CD14-positive monocyte (primary cell): ENCODE results near the gene CXXC5. TPM values are rescaled to one million over a fixed set of nuclear protein-coding genes. Genes with fewer than 3 reads are reported as not detected.

Experiments used
- DNase-seq, 3 donors: peaks; one replicate each; pipeline ENCODE4 v3.0.0-alpha.2; 2011 to 2022
- H2AFZ ChIP-seq: 2 replicates; pipeline ENCODE4 v1.6.0; 2012; ENCODE audit warnings: mild to moderate bottlenecking, low read depth, low read length, inconsistent platforms; ENCODE audit not compliant: insufficient read depth, poor library complexity, severe bottlenecking
- H3K27ac ChIP-seq, 2 donors: 1 replicate in 1 of 2; 2 replicates in 1 of 2; pipeline ENCODE4 v1.5.1; 2012 to 2013; ENCODE audit warnings: low read length in 2 of 2, control low read depth in 1 of 2, inconsistent platforms in 1 of 2, low read depth in 1 of 2, mild to moderate bottlenecking in 1 of 2
- H3K27me3 ChIP-seq, 2 donors: one replicate each; pipeline versions ENCODE4 v1.6.0 to v1.6.1; 2011 to 2013; ENCODE audit warnings: low read length in 2 of 2; ENCODE audit not compliant: control insufficient read depth in 2 of 2, insufficient read depth in 2 of 2
- H3K36me3 ChIP-seq, 2 donors: replicated peaks in 1 of 2; 1 replicate in 1 of 2; 2 replicates in 1 of 2; pipeline versions ENCODE4 v1.5.1 to v1.6.1; 2012 to 2013; ENCODE audit warnings: low read length in 2 of 2, control low read depth in 1 of 2, inconsistent platforms in 1 of 2, mild to moderate bottlenecking in 1 of 2; ENCODE audit not compliant: insufficient read depth in 2 of 2, control insufficient read depth in 1 of 2
- H3K4me1 ChIP-seq, 2 donors: 1 replicate in 1 of 2; 2 replicates in 1 of 2; pipeline versions ENCODE4 v1.5.1 to v1.6.1; 2012 to 2013; ENCODE audit warnings: low read length in 2 of 2, control low read depth in 1 of 2, inconsistent platforms in 1 of 2, mild to moderate bottlenecking in 1 of 2, moderate library complexity in 1 of 2; ENCODE audit not compliant: insufficient read depth in 2 of 2, control insufficient read depth in 1 of 2
- H3K4me2 ChIP-seq: replicated peaks from 2 replicates; pipeline ENCODE3; 2012; ENCODE audit warnings: low read length, moderate library complexity, mild to moderate bottlenecking; ENCODE audit not compliant: poor library complexity, severe bottlenecking; ENCODE audit errors: extremely low read depth
- H3K4me3 ChIP-seq, 3 experiments: fragments of 200-600 bp in 1 of 3; sonication (generic) in 1 of 3; replicated peaks in 1 of 3; 1 replicate in 2 of 3; 2 replicates in 1 of 3; pipeline ENCODE4 v1.5.1; 2011 to 2013; ENCODE audit warnings: low read length in 3 of 3, mild to moderate bottlenecking in 3 of 3, control low read depth in 2 of 3, low read depth in 2 of 3, inconsistent platforms in 1 of 3, moderate library complexity in 1 of 3
- H3K79me2 ChIP-seq: 2 replicates; pipeline ENCODE4 v1.6.0; 2012; ENCODE audit warnings: mild to moderate bottlenecking, control low read depth, inconsistent platforms, low read length, moderate library complexity; ENCODE audit not compliant: insufficient read depth
- H3K9ac ChIP-seq: 2 replicates; pipeline ENCODE4 v1.6.0; 2017; ENCODE audit warnings: low read length, mild to moderate bottlenecking; ENCODE audit not compliant: insufficient read depth, poor library complexity, severe bottlenecking
- H3K9me3 ChIP-seq, 2 donors: replicated peaks in 1 of 2; 1 replicate in 1 of 2; 2 replicates in 1 of 2; pipeline versions ENCODE4 v1.5.1 to v1.6.1; 2012 to 2013; ENCODE audit warnings: low read length in 2 of 2, control low read depth in 1 of 2; ENCODE audit not compliant: control insufficient read depth in 1 of 2, insufficient read depth in 1 of 2
- H4K20me1 ChIP-seq: 2 replicates; pipeline ENCODE4 v1.6.0; 2012; ENCODE audit warnings: mild to moderate bottlenecking, low read length, control low read depth, moderate library complexity; ENCODE audit not compliant: insufficient read depth
- H3K27ac Mint-ChIP-seq, 7 donors: one replicate each; pipeline ENCODE4 v1.8.0; 2020; ENCODE audit warnings: mild to moderate bottlenecking in 7 of 7, mixed read lengths in 7 of 7, moderate library complexity in 6 of 7, inconsistent platforms in 2 of 7
- H3K27me3 Mint-ChIP-seq, 3 donors: one replicate each; pipeline ENCODE4 v1.8.0; 2021 to 2022; ENCODE audit warnings: low read depth in 3 of 3, mild to moderate bottlenecking in 3 of 3, mixed read lengths in 3 of 3, moderate library complexity in 3 of 3, inconsistent platforms in 1 of 3
- H3K36me3 Mint-ChIP-seq, 2 donors: one replicate each; pipeline ENCODE4 v1.8.0; 2020; ENCODE audit warnings: mixed read lengths in 2 of 2, inconsistent platforms in 1 of 2, mild to moderate bottlenecking in 1 of 2
- H3K4me1 Mint-ChIP-seq: one replicate; pipeline ENCODE4 v1.8.0; 2020; ENCODE audit warnings: mild to moderate bottlenecking, mixed read lengths
- H3K4me3 Mint-ChIP-seq, 2 donors: one replicate each; pipeline ENCODE4 v1.8.0; 2020; ENCODE audit warnings: mild to moderate bottlenecking in 2 of 2, mixed read lengths in 2 of 2, moderate library complexity in 1 of 2
- H3K9me3 Mint-ChIP-seq, 7 donors: one replicate each; pipeline ENCODE4 v1.8.0; 2020 to 2022; ENCODE audit warnings: mixed read lengths in 7 of 7, mild to moderate bottlenecking in 6 of 7, moderate library complexity in 6 of 7, inconsistent platforms in 2 of 7
- CTCF ChIP-seq: fragments of 200-600 bp; IDR thresholded peaks from one replicate; pipeline ENCODE4 v1.8.0; 2022; ENCODE audit warnings: antibody characterized with exemption, mild to moderate bottlenecking
- WGBS: methylation state at CpG from one replicate; pipeline ENCODE4 v1.1.5; 2013; ENCODE audit warnings: missing lambda C conversion rate; ENCODE audit not compliant: insufficient coverage; 5-methylcytosine and 5-hydroxymethylcytosine counted together
- intact Hi-C, 2 donors: fragments of 100-400 bp; cut with micrococcal nuclease; formaldehyde crosslinking; loops; one replicate each; pipeline versions ENCODE4 v1.15.0 to v1.15.1; 2023
- polyA plus RNA-seq, 3 donors: library from polyadenylated mRNA; depleted of rRNA in 1 of 3; unstranded in 2 of 3; stranded (reverse) in 1 of 3; fragments of 300-500 nt in 2 of 3; fragments of >200 nt in 1 of 3; fragmentation: Illumina TruSeq in 2 of 3; gene quantifications; 1 replicate in 2 of 3; 2 replicates in 1 of 3; pipeline ENCODE4 v1.2.3, GENCODE V29; 2012 to 2021

The CXXC5 gene
- polyA plus RNA-seq, 3 donors: 22.4 to 37.2 (median 33.7) TPM

GRCh38 chr5:139650689-139651042 is 2.5 kb downstream of the CXXC5 start:
- Histone ChIP-seq H3K9ac (peak overlapping the region; percentile 85), H3K36me3 (no peaks in the 10 kb centered on the region), H4K20me1 (peaks cover 54% of the 10 kb centered on the region), H3K79me2 (peaks cover 55% of the 10 kb centered on the region), H3K9me3 (no peaks in the 10 kb centered on the region), H3K27ac (peak overlapping the region in 1 of 2 donors; percentile 82), H3K4me2 (peak overlapping the region; percentile 95), H3K4me3 (peak overlapping the region; percentile 67 to 89 (median 83)), H3K27me3 (peaks cover 10 to 60% of the 10 kb centered on the region in 2 donors), H3K4me1 (peaks cover 60 to 71% of the 10 kb centered on the region in 2 donors), H2AFZ (no peak overlapping the region)
- Mint-ChIP-seq H3K27me3 (peaks cover 51 to 82% (median 61%) of the 10 kb centered on the region in 3 donors), H3K36me3 (peaks cover 19 to 35% of the 10 kb centered on the region in 2 donors), H3K9me3 (peaks cover 0 to 17% (median 3%) of the 10 kb centered on the region in 7 donors), H3K4me3 (peak overlapping the region; percentile 99 to 100), H3K27ac (peak overlapping the region in 4 of 7 donors; percentile 26 to 73 (median 64)), H3K4me1 (peaks cover 70% of the 10 kb centered on the region)
- 0% methylated on average over 1 of the region's 13 CpGs for WGBS
- TF ChIP-seq CTCF: no peak
- DNase-seq: no peak
- intact Hi-C loops: loop anchor here in 1 of 2 donors (2.0 kb wide), 1 partner anchor 14 kb away; no protein-coding TSS in a partner anchor

GRCh38 chr5:139651043-139651834 is 3.1 kb downstream of the CXXC5 start:
- peaks cover 62 to 74% of the 10 kb centered on the region in 2 donors for H3K4me1 ChIP-seq
- DNase-seq: no peak
- H3K27me3 ChIP-seq: peaks cover 9 to 54% of the 10 kb centered on the region in 2 donors
- H3K4me3 ChIP-seq: peak overlapping the region in 1 of 3 experiments; percentile 89
- no peaks in the 10 kb centered on the region for H3K9me3 ChIP-seq
- H3K9ac ChIP-seq: peak overlapping the region; percentile 85
- Mint-ChIP-seq H3K4me3 (peak overlapping the region; percentile 99 to 100), H3K27ac (peak overlapping the region in 4 of 7 donors; percentile 48 to 70 (median 63)), H3K9me3 (peaks cover 0 to 17% (median 3%) of the 10 kb centered on the region in 7 donors), H3K27me3 (peaks cover 46 to 80% (median 55%) of the 10 kb centered on the region in 3 donors), H3K36me3 (peaks cover 21 to 35% of the 10 kb centered on the region in 2 donors), H3K4me1 (peaks cover 68% of the 10 kb centered on the region)
- intact Hi-C loops: loop anchor here in 1 of 2 donors (2.0 kb wide), 1 partner anchor 14 kb away; no protein-coding TSS in a partner anchor
- WGBS: 20% methylated on average over 1 of the region's 14 CpGs
- H4K20me1 ChIP-seq: peaks cover 58% of the 10 kb centered on the region
- peaks cover 61% of the 10 kb centered on the region for H3K79me2 ChIP-seq
- H3K4me2 ChIP-seq: peak overlapping the region; percentile 95
- no peaks in the 10 kb centered on the region for H3K36me3 ChIP-seq
- TF ChIP-seq CTCF: no peak
- H2AFZ ChIP-seq: no peak overlapping the region
- peak overlapping the region in 1 of 2 donors; percentile 82 for H3K27ac ChIP-seq
